ENCODE measurements around the gene CATSPERD.

Gene CATSPERD

GRCh38 chr19:5801796-5802619 is 81.6 kb downstream of the CATSPERD start:
- no peak overlapping the region for H3K4me3 ChIP-seq (ENCODE audit: control insufficient read depth, low read depth, low read length)
- no peak for DNase-seq (ENCODE audit: low read depth)
- TF ChIP-seq, protein P1, sequence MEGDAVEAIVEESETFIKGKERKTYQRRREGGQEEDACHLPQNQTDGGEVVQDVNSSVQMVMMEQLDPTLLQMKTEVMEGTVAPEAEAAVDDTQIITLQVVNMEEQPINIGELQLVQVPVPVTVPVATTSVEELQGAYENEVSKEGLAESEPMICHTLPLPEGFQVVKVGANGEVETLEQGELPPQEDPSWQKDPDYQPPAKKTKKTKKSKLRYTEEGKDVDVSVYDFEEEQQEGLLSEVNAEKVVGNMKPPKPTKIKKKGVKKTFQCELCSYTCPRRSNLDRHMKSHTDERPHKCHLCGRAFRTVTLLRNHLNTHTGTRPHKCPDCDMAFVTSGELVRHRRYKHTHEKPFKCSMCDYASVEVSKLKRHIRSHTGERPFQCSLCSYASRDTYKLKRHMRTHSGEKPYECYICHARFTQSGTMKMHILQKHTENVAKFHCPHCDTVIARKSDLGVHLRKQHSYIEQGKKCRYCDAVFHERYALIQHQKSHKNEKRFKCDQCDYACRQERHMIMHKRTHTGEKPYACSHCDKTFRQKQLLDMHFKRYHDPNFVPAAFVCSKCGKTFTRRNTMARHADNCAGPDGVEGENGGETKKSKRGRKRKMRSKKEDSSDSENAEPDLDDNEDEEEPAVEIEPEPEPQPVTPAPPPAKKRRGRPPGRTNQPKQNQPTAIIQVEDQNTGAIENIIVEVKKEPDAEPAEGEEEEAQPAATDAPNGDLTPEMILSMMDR (IDR thresholded peaks at IDR 0.05; ENCODE audit: control insufficient read depth, insufficient read depth, low read depth, low read length, missing control alignments): no peak

DNA sequence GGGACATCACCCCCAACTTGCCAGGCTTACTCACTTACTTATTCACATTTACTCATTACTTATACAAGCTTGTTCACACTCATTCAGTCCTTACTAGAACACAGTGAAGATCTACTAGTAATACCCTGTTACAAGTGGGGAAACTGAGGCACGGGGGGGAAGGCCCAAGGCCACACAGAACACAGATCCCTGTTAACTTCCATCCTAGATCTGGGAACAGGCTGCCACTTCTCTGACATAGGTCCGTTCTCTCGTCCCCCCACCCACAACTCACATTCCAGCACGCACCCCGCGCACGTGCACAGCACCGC is 83.0 kb downstream of the CATSPERD start:
- peak overlapping the region; percentile 40 for H3K4me3 ChIP-seq (ENCODE audit: control insufficient read depth, low read depth, low read length)
- TF ChIP-seq, protein P1 (IDR thresholded peaks at IDR 0.05; ENCODE audit: control insufficient read depth, insufficient read depth, low read depth, low read length, missing control alignments): no peak
- no peak for DNase-seq (ENCODE audit: low read depth)

GRCh38 chr19:5803752-5804515 is 83.5 kb downstream of the CATSPERD start:
- DNase-seq (ENCODE audit: low read depth): no peak
- H3K4me3 ChIP-seq (ENCODE audit: control insufficient read depth, low read depth, low read length): peak overlapping the region; percentile 40
- TF ChIP-seq, protein P1 (IDR thresholded peaks at IDR 0.05; ENCODE audit: control insufficient read depth, insufficient read depth, low read depth, low read length, missing control alignments): peak; percentile 90

DNA sequence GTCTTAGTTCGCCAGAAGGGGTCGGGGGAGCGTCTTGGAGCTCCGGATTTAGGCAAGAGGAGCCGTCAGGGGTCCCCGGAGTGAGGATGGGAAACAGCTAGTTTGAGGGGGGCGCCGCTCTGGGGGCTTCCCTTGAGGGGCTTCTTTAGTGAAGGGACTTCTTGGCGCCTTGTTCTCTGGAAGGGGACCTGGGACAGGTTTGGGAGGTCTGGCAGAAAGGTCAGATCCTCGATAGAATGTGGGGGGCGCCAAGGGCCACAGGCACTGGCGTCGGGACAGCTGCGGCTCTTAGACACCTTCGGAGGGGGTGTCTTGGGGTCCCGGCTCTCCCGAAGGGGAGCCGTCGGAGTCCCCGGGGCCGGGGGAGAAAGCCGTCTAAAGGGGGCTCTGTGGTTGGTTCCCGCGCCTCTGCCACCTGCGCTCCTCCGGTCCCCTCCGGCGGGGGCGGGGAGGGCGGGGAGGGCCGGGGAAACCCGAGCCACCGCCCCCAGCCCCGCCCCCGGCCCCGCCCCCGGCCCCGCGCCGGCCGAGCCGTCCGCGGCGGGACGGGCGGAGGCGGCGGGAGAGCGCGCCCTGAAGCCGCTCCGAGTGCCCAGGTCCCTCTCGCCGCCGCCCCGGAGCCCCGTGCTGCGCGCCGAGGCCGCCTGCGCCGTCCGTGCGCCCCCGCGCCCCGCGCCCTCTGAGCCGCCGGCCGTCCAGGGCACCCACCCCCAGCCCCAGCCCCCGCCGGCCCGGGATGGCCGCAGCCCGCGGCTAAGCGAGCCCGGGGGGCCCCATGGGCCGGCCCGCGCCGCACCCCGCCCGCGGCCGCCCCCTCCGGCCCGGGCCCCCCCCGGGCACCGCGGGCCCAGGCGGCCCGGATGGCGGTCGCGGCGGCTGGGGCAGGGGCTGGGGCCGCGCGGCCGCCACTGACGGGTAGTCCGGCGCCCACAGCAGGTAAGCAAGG is 84.4 kb downstream of the CATSPERD start, which contains the start of gene NRTN:
Gene NRTN (plus strand): TSS at position 552 of the 946 bp plus-strand sequence. CDS start 19,099 bp downstream, outside the sequence.
- H3K4me3 ChIP-seq (ENCODE audit: control insufficient read depth, low read depth, low read length): peak within 1 kb of the TSS; percentile 40
- TF ChIP-seq, protein P1 (IDR thresholded peaks at IDR 0.05; ENCODE audit: control insufficient read depth, insufficient read depth, low read depth, low read length, missing control alignments): no peak
- no peak for DNase-seq (ENCODE audit: low read depth)

DNA sequence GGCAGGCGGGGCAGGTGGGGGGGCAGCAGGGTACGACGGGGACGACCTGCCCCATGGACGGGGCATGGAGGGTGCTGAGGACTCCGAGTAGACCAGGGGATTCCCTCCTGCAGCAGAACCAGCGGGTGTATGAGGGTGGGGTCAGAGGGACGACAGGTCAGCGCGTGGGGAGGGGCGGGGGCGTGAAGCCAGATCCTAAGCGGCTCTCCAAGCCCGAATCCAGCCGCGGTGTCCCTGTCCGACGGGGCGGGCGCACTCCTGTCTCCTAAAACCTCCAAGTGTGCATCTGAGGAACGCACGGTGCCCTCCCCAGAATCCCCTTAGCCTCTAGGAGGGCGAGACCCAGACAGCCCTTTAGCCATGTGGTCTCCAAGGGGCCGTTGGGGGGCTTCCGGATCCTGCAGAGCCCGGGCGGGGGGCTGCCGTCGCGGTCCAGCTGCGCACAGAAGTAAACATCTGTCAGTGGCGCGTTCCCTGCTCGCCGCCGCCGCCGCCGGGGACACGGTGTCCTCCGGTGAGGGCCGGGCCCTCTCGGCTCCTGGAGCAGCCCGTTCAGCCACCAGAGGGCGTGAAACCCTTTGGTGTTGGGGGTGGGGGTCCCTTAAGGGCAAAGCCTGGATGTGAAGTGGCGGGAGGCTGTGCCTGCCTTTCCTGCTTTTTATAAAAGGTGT is 85.2 kb downstream of the CATSPERD start:
- no peak for DNase-seq (ENCODE audit: low read depth)
- H3K4me3 ChIP-seq (ENCODE audit: control insufficient read depth, low read depth, low read length): no peak overlapping the region
- TF ChIP-seq, protein P1 (IDR thresholded peaks at IDR 0.05; ENCODE audit: control insufficient read depth, insufficient read depth, low read depth, low read length, missing control alignments): peak; percentile 72

Measured in AG09309 (cell line).